ENCODE measurements around the gene TRAF7.
"Not testable (repeated sequence)": the region's sequence is repeated elsewhere in the genome, so short reads cannot be mapped to it uniquely, and the experiment has no call there.

TRAF7 gene

GRCh38 chr16:2155091-2155950 lies at the start of gene TRAF7:
Gene TRAF7 (plus strand): TSS chr16:2155782. CDS start chr16:2163921, 8,139 bp downstream.
- peak; percentile 94 for DNase-seq

DNA sequence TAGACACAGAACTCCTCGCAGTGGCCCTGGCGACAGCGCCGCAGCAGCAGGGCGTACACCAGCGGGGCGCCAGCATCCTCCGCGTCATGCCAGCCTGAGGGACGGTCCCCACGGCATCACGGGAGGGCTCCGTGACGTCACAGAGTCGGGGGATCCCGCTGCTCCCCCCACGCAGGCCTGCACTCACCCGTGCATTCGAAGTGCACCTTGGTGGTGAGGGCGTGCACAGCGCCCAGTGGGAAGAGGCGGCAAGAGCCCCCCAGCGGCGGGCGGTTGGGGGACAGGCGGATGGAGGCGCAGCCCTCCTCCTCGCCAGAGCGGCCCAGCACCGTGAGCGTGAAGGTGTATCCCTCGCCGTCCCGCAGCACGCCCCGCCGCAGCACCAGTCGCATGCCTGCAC lies 49.4 kb upstream of the TRAF7 start:
- DNase-seq, result not testable (repeated sequence)

GRCh38 chr16:2107121-2107790 lies 48.3 kb upstream of the TRAF7 start:
- not testable (repeated sequence) for DNase-seq

DNA sequence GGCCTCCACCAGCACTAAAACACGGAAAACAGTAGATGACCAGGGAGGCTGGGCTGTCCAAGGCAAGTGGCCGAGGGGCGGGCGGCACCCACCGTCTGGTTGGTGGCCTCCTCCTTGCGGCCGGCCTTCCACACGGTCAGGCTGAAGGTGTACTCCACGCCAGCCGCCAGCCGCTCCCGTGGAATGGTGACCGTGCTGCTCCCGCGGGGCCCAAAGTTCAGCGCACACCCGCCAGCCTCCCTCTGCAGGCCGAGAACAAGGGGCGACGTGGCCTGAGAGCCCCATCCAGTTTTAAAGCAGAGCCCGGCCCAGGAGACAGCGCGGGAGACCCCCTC lies 47.8 kb upstream of the TRAF7 start:
- DNase-seq, result not testable (repeated sequence)

- DNase-seq, result not testable (repeated sequence)
These were observed 46.9 kb upstream of the TRAF7 start for GRCh38 chr16:2108446-2109270.

DNA sequence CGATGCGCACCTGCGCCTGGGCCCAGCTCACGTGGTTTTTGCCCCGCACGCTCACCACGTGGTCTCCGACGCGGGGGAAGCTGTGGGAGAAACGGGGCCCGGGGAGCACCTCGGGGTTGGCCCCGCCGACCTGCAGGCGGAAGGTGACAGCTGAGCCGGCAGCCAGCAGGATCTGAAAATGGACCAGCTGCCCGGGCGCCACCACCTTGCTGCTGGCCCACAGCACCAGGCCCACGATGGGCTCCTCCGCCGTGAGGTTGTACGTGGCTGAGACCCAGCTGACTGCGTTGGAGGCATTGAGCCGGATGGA lies 46.4 kb upstream of the TRAF7 start:
- not testable (repeated sequence) for DNase-seq

DNA sequence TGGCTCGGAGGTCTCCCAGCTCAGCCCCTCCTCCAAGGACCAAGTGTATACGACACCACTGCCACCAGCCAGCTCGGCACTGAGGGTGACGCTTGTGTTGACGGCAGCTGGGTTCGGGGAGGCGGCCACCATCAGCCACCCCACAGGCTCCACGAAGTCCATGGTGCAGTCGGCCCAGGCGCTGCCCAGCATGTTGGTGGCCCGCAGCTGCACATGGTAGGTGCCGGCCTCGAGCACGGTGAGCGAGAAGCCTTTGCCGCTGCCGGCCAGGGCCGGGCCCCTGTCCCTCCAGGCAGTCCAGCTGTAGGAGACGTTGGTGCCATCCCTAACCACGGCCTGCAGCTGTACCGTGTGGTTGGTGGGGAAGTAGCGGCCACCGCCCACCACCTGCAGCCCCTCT lies 45.7 kb upstream of the TRAF7 start:
- DNase-seq, result not testable (repeated sequence)

DNA sequence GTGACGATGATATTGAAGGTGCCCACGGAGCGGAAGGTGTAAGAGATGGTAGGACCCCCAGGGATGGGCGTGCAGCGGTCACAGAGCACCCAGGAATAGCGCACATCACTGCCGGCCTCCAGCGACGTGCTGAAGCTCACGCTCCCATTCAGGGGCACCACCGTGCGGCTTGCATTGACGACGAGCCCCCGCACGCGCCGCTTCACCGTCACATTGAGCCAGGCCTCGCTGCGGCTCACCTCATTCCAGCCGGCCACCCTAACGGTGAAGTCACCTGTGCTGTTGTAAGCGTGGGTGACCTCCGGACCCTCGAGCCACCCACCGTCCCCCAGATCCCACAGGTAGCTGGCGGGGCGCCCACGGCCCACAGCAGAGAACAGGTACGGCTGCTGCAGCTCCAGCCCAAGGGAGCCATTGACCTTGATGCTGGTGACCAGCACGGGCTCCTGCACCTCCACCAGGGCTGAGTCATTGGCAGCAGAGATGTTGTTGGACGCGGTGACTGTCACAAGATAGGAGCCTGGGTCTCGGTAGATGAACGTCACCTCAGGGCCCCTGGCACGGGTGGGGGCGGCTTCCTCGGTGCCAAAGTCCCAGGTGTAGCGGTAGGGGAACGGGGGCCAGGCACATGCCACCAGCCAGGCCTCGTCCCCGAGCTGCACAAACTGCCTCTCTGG lies 45.1 kb upstream of the TRAF7 start:
- DNase-seq, result not testable (repeated sequence)

DNA sequence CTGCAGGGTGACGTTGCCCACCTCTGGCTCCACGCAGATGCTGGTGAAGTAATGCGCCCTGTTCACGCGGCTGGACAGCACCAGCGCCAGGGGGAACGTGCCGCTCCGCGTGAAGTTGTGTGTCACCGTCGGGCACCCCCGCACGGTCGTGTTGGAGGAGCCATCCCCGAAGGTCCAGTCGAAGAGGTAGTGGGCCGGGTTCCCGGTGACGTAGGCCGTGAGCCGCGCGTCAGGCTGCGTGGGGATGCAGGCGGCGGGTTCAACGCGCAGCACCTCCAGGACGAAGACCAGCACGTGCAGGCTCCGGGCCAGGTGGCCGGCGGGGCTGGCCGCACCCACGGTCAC lies 44.6 kb upstream of the TRAF7 start:
- DNase-seq, result not testable (repeated sequence)

DNA sequence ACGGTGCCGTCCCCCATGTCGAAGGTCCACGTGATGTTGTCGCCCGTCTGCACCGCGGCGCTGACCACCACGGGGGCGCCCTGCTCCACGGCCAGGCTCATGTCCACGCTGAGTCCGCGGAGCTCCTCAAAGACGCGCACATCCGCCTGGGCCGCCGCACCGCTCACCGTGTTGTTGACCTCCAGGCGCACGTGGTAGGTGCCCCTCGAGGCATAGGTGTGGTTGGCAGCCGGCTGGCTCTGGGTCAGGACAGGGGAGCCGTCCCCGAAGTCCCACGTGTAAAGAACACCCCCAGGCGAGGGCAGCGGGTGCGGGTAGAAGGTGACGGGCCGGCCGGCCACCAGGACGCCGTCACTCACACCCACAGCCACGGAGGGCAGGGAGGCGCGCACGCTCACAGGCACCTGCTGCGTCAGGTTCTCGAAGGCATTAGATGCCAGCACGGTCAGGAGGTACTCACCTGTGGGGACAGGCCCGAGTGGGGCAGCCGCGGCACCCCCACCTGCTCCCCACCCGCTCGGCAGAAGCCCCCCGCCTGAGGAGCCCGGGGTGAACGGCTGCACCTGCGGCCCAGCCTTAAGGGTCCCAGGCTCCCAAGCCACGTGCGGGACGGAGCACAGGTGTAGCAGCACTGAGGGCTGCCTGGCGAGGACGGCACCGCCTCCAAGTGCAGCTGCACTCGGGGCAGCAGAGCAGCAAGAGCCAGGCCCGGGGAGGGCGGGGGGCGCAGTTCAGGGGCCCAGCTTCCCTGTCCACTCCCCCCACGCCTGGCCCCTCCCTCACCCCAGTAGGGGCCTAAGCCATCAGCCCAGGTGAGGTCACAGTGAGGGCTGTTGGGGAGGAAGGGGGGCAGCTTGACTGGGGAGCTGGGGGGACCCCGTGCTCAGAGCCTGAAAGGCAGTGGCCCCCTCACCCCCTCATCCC lies 43.9 kb upstream of the TRAF7 start:
- DNase-seq, result not testable (repeated sequence)

- DNase-seq, result not testable (repeated sequence)
These were observed 43.0 kb upstream of the TRAF7 start for GRCh38 chr16:2112539-2113106.

GRCh38 chr16:2114225-2114624 lies 41.4 kb upstream of the TRAF7 start:
- not testable (repeated sequence) for DNase-seq

GRCh38 chr16:2114885-2115590 lies 40.5 kb upstream of the TRAF7 start:
- not testable (repeated sequence) for DNase-seq

DNA sequence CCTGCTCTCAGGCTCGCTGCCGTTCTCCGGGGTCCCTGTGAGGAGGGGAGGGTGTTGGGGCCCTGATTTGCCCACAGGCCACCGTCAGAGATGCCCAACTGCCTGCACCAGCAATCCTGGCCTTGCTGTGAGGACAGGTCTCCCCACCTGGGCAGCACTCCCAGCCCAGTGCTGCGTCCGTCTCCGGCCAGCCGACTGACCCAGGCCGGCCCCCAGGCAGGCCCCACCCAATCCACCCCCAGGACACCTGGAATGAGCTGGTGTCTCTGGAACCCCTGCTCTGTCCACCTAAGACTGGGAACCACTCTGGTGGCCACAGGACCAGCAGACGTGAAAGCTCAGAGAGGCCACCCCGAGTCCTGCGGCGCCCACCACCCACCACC lies 40.0 kb upstream of the TRAF7 start:
- no peak for DNase-seq

- not testable (repeated sequence) for DNase-seq
These were observed 39.2 kb upstream of the TRAF7 start for GRCh38 chr16:2116428-2116827.

DNA sequence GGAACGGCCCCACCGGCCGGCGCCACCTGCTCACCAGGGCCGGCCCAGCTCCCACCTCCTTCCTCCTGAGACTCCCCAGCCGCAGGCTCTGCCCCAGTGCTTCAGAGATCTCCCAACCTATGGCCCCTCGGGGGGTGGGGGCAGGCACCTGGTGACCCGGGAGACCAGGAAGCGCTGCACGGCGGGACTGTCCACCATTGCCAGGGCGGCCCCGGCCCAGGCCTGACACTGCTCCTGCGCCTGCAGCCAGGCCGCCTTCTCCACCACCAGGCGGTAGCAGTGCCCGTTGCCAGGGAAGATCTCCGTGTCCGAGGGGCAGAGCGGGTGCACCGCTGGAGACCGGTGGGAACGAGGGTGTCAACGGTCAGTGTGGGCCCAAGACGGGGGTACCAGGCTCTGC lies 38.2 kb upstream of the TRAF7 start:
- DNase-seq, result not testable (repeated sequence)

- DNase-seq, result not testable (repeated sequence)
These were observed 37.4 kb upstream of the TRAF7 start for GRCh38 chr16:2117960-2118722.

DNA sequence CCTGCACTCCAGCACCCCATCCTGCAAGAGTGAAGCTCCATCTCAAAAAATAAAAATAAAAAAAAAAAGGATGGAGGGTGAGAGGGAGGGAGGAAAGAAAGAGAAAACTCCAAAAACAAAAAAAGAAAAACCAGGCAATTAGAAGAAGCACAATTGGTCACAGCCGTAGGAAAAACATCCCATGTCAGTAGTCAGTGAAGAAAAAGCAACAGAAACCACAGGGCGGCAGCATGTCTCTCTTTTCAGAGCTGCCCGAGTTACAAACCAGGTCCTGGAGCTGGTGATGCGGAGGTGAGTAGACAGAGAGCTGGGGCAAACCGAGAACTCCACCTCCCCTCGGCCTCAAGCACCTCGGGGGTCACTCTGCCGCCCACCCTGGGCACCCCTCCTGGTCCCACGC lies 34.3 kb upstream of the TRAF7 start:
- not testable (repeated sequence) for DNase-seq

DNA sequence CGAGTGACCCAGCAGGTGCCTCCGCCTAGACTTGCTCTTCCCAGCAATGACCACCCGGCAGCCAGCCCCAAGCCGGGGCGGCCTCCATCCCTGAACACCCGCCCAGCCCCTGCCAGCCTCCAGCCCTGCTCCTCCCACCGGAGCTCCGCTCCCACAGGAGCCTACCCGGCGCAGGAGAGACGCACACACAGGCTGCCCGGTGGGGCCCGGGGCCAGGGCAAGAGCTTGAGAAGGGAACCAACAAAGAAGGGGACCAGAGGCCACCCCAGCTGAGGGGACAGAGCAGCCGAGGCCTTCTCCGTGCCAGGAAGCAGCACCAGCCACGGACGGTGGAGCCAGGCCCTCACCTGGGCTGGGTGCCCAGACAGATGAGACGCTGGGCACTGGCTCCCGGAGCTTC lies 33.7 kb upstream of the TRAF7 start:
- no peak for DNase-seq

DNA sequence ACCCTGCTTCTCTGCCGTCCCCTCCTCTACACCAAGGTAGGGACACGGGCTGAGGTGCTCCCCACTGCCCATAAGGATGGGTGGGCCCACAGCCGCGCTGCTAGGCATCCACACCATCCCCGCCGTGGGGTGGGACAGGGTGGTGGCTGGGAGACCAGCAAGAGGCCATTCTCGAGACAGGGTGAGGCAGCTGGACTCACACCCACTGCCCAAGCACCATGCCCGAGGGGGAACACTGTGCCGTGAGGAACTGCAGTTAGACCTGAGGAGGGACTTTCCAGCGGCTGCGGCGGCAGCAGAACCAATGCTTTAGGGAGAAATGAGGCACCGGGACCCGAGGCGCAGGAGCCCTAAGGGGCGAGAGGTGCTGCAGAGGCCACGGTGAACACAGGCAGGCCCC lies 33.2 kb upstream of the TRAF7 start:
- DNase-seq, result no peak

All from NCI-H774 (cell line).